Measurements from ENCODE around the gene EDIL3.

GRCh38 chr5:84322646-84323045, 62.0 kb downstream of the EDIL3 start:
- TF ChIP-seq, protein P1, sequence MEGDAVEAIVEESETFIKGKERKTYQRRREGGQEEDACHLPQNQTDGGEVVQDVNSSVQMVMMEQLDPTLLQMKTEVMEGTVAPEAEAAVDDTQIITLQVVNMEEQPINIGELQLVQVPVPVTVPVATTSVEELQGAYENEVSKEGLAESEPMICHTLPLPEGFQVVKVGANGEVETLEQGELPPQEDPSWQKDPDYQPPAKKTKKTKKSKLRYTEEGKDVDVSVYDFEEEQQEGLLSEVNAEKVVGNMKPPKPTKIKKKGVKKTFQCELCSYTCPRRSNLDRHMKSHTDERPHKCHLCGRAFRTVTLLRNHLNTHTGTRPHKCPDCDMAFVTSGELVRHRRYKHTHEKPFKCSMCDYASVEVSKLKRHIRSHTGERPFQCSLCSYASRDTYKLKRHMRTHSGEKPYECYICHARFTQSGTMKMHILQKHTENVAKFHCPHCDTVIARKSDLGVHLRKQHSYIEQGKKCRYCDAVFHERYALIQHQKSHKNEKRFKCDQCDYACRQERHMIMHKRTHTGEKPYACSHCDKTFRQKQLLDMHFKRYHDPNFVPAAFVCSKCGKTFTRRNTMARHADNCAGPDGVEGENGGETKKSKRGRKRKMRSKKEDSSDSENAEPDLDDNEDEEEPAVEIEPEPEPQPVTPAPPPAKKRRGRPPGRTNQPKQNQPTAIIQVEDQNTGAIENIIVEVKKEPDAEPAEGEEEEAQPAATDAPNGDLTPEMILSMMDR (conservative IDR thresholded peaks at IDR 0.05; ENCODE audit: low read length) = no peak
- TF ChIP-seq EZH2phosphoT487 (IDR thresholded peaks at IDR 0.05; ENCODE audit: borderline replicate concordance, low read depth, low read length) = no peak
